ENCODE measurements around the gene PTDSS2. TPM values are rescaled to one million over a fixed set of nuclear protein-coding genes. Genes with fewer than 3 reads are reported as not detected.
"Not testable (repeated sequence)": the region's sequence is repeated elsewhere in the genome, so short reads cannot be mapped to it uniquely, and the experiment has no call there.

PTDSS2 gene
- polyA plus RNA-seq, 3 donors: 9.3 to 18.3 (median 12.4) TPM

- Histone ChIP-seq H3K4me2 (replicated peaks; ENCODE audit: extremely low read depth, low read length, poor library complexity, severe bottlenecking) (no peak overlapping the region), H3K4me1 (ENCODE audit: control insufficient read depth in 1 of 2, insufficient read depth in 2 of 2, low read length in 2 of 2) (peaks cover 7 to 14% of the 10 kb centered on the region in 2 donors), H3K36me3 (replicated peaks in 1 of 2; ENCODE audit: control insufficient read depth in 1 of 2, insufficient read depth in 2 of 2, low read length in 2 of 2) (no peaks in the 10 kb centered on the region), H3K27ac (ENCODE audit: low read depth in 1 of 2, low read length in 2 of 2) (no peak overlapping the region), H4K20me1 (ENCODE audit: insufficient read depth, low read length) (no peaks in the 10 kb centered on the region), H3K9ac (ENCODE audit: insufficient read depth, low read length, poor library complexity, severe bottlenecking) (no peak overlapping the region), H2AFZ (ENCODE audit: insufficient read depth, low read depth, low read length, poor library complexity, severe bottlenecking) (no peak overlapping the region), H3K9me3 (replicated peaks in 1 of 2; ENCODE audit: control insufficient read depth in 1 of 2, insufficient read depth in 1 of 2, low read length in 2 of 2) (no peaks in the 10 kb centered on the region), H3K27me3 (ENCODE audit: control insufficient read depth in 2 of 2, insufficient read depth in 2 of 2, low read length in 2 of 2) (peaks cover 0 to 2% of the 10 kb centered on the region in 2 donors), H3K4me3 (replicated peaks in 1 of 3; ENCODE audit: low read depth in 2 of 3, low read length in 3 of 3) (no peak overlapping the region), H3K79me2 (ENCODE audit: insufficient read depth, low read length) (no peaks in the 10 kb centered on the region)
- Mint-ChIP-seq H3K27me3 (ENCODE audit: low read depth in 3 of 3) (peaks cover 14 to 55% (median 23%) of the 10 kb centered on the region in 3 donors), H3K4me1 (peaks cover 13% of the 10 kb centered on the region), H3K36me3 (no peaks in the 10 kb centered on the region), H3K4me3 (no peak overlapping the region), H3K27ac (no peak overlapping the region), H3K9me3 (peaks cover 7 to 17% (median 10%) of the 10 kb centered on the region in 7 donors)
- WGBS (ENCODE audit: insufficient coverage): 95% methylated on average over 8 of the region's 10 CpGs
- intact Hi-C loops (cut with micrococcal nuclease): no loop called here
- no peak for DNase-seq
- no peak for TF ChIP-seq CTCF (IDR thresholded peaks at IDR 0.05)
Observed at GRCh38 chr11:422249-422656, 27.8 kb upstream of the PTDSS2 start.

GRCh38 chr11:424232-424631, 25.8 kb upstream of the PTDSS2 start:
- no peak for TF ChIP-seq CTCF (IDR thresholded peaks at IDR 0.05)
- Histone ChIP-seq H3K36me3 (replicated peaks in 1 of 2; ENCODE audit: control insufficient read depth in 1 of 2, insufficient read depth in 2 of 2, low read length in 2 of 2) (no peaks in the 10 kb centered on the region), H3K9me3 (replicated peaks in 1 of 2; ENCODE audit: control insufficient read depth in 1 of 2, insufficient read depth in 1 of 2, low read length in 2 of 2) (no peaks in the 10 kb centered on the region), H3K79me2 (ENCODE audit: insufficient read depth, low read length) (no peaks in the 10 kb centered on the region), H3K27ac (ENCODE audit: low read depth in 1 of 2, low read length in 2 of 2) (no peak overlapping the region), H2AFZ (ENCODE audit: insufficient read depth, low read depth, low read length, poor library complexity, severe bottlenecking) (no peak overlapping the region), H3K27me3 (ENCODE audit: control insufficient read depth in 2 of 2, insufficient read depth in 2 of 2, low read length in 2 of 2) (peaks cover 0 to 2% of the 10 kb centered on the region in 2 donors), H3K4me2 (replicated peaks; ENCODE audit: extremely low read depth, low read length, poor library complexity, severe bottlenecking) (no peak overlapping the region), H3K9ac (ENCODE audit: insufficient read depth, low read length, poor library complexity, severe bottlenecking) (no peak overlapping the region), H3K4me1 (ENCODE audit: control insufficient read depth in 1 of 2, insufficient read depth in 2 of 2, low read length in 2 of 2) (no peaks in the 10 kb centered on the region), H3K4me3 (replicated peaks in 1 of 3; ENCODE audit: low read depth in 2 of 3, low read length in 3 of 3) (no peak overlapping the region), H4K20me1 (ENCODE audit: insufficient read depth, low read length) (no peaks in the 10 kb centered on the region)
- H3K36me3 Mint-ChIP-seq: no peaks in the 10 kb centered on the region
- no peaks in the 10 kb centered on the region for H3K4me1 Mint-ChIP-seq
- no CpG with 5 or more reads among the region's 4 CpGs for WGBS (ENCODE audit: insufficient coverage)
- H3K9me3 Mint-ChIP-seq: peaks cover 7 to 22% (median 12%) of the 10 kb centered on the region in 7 donors
- H3K27me3 Mint-ChIP-seq (ENCODE audit: low read depth in 3 of 3): peaks cover 12 to 50% (median 26%) of the 10 kb centered on the region in 3 donors
- peak overlapping the region in 1 of 2 donors; percentile 23 for H3K4me3 Mint-ChIP-seq
- no peak for DNase-seq
- intact Hi-C loops (cut with micrococcal nuclease): no loop called here
- H3K27ac Mint-ChIP-seq: no peak overlapping the region

GRCh38 chr11:424766-425165, 25.3 kb upstream of the PTDSS2 start:
- H3K4me1 Mint-ChIP-seq, H3K27ac Mint-ChIP-seq: not testable (repeated sequence)
- peak overlapping the region in 1 of 2 donors; percentile 23 for H3K4me3 Mint-ChIP-seq

More at GRCh38 chr11:424766-425165, 25.3 kb upstream of the PTDSS2 start:
- H3K4me2 ChIP-seq (replicated peaks; ENCODE audit: extremely low read depth, low read length, poor library complexity, severe bottlenecking); H2AFZ ChIP-seq (ENCODE audit: insufficient read depth, low read depth, low read length, poor library complexity, severe bottlenecking); H3K27ac ChIP-seq (ENCODE audit: low read depth in 1 of 2, low read length in 2 of 2); H3K36me3 ChIP-seq (replicated peaks in 1 of 2; ENCODE audit: control insufficient read depth in 1 of 2, insufficient read depth in 2 of 2, low read length in 2 of 2); H3K36me3 Mint-ChIP-seq; H4K20me1 ChIP-seq (ENCODE audit: insufficient read depth, low read length); H3K9me3 ChIP-seq (replicated peaks in 1 of 2; ENCODE audit: control insufficient read depth in 1 of 2, insufficient read depth in 1 of 2, low read length in 2 of 2); H3K4me3 ChIP-seq (replicated peaks in 1 of 3; ENCODE audit: low read depth in 2 of 3, low read length in 3 of 3); intact Hi-C loops (cut with micrococcal nuclease); DNase-seq; H3K27me3 ChIP-seq (ENCODE audit: control insufficient read depth in 2 of 2, insufficient read depth in 2 of 2, low read length in 2 of 2); H3K4me1 ChIP-seq (ENCODE audit: control insufficient read depth in 1 of 2, insufficient read depth in 2 of 2, low read length in 2 of 2); H3K9ac ChIP-seq (ENCODE audit: insufficient read depth, low read length, poor library complexity, severe bottlenecking); H3K79me2 ChIP-seq (ENCODE audit: insufficient read depth, low read length): not testable (repeated sequence)
- peaks cover 7 to 23% (median 12%) of the 10 kb centered on the region in 7 donors for H3K9me3 Mint-ChIP-seq
- peaks cover 14 to 48% (median 26%) of the 10 kb centered on the region in 3 donors for H3K27me3 Mint-ChIP-seq (ENCODE audit: low read depth in 3 of 3)
- WGBS (ENCODE audit: insufficient coverage): 87% methylated on average over 21 of the region's 45 CpGs

Data from CD14-positive monocyte (primary cell).